Bronchial epithelial cell (primary cell): Measurements from ENCODE around the gene CEP112. TPM values are rescaled to one million over a fixed set of nuclear protein-coding genes. Genes with fewer than 3 reads are reported as not detected.
A peak's percentile ranks its signal among the peaks of the same experiment; 100 is the strongest.

Source experiments
- DNase-seq: peaks from one replicate; pipeline ENCODE4 v3.0.0-alpha.2; 2010; ENCODE audit warnings: low read depth
- FAIRE-seq: peaks from 2 replicates; lab custom pipeline; 2011; peaks lifted over from hg19 to GRCh38; lab: Jason Lieb, UNC
- H3K27me3 ChIP-seq: 2 replicates; pipeline ENCODE4 v1.5.1; 2011; ENCODE audit warnings: low read length; ENCODE audit not compliant: control insufficient read depth, insufficient read depth
- H3K36me3 ChIP-seq: 2 replicates; pipeline ENCODE4 v1.5.1; 2011; ENCODE audit warnings: low read length; ENCODE audit not compliant: control insufficient read depth, insufficient read depth
- H3K4me3 ChIP-seq: 2 replicates; pipeline ENCODE4 v1.5.1; 2011; ENCODE audit warnings: mild to moderate bottlenecking, low read depth, low read length, control low read depth
- CTCF ChIP-seq: IDR thresholded peaks from 2 replicates; pipeline ENCODE4 v1.5.1; 2011; ENCODE audit warnings: mild to moderate bottlenecking, moderate library complexity, low read length, control low read depth, inconsistent platforms; ENCODE audit not compliant: insufficient read depth, severe bottlenecking
- total RNA-seq: library from RNA; depleted of rRNA; stranded (reverse); fragments of >200 nt; gene quantifications from 2 replicates; pipeline ENCODE4 v1.2.1, GENCODE V29; 2014

Gene CEP112
- total RNA-seq, 1 donor from 2014 or later: 2.4 TPM

DNA sequence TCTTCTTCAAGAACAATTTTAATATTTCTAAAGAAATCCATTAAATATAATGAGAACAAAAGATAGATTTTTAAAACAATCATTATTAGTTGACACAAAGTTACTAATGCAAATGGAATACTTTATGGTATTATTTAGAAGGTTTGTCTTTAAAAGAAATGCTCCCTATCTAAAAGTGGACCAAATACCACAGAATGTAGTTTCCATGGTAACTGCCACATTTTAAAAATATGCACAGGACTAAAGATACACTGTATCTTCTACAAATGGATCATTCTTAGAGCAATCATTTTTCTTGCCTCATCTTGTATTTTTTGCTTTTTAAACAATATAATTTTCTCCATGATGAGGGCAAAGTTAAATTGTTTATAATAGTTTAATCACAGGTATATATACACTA, 296.0 kb downstream of the CEP112 start:
- Histone ChIP-seq H3K4me3 (no peak overlapping the region), H3K27me3 (no peaks in the 10 kb centered on the region), H3K36me3 (no peaks in the 10 kb centered on the region)
- FAIRE-seq: no peak
- no peak for DNase-seq
- TF ChIP-seq CTCF: no peak

DNA sequence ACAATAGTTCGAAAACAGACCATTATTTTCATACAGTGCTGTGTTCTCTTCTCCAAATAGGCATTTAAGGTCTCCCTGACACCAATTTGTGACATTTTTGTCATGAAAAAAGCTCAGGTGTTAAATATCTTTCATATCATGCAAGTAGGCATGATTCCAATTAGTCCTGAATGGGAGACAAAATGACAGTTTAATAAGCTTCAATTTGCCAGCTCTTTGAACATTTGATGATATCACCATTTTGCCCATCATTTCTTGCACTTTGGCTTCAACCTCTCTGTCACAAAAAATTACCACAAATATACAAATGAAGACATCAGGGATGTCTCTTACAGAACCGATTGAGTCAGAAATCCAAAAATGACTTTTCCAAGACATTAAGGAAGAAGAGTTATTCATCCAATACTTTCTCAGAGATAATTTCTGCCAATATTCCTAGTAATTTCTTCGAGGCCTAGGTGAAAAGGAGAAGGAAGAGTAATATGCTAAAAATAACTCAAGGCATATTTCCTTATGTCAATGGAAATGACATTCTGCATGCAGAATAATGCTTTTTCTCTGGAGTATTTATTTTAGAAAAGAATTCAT, 298.1 kb downstream of the CEP112 start:
- FAIRE-seq: no peak
- Histone ChIP-seq H3K4me3 (no peak overlapping the region), H3K36me3 (no peaks in the 10 kb centered on the region), H3K27me3 (no peaks in the 10 kb centered on the region)
- DNase-seq: no peak
- no peak for TF ChIP-seq CTCF

- FAIRE-seq (no peak), DNase-seq (peak; percentile 31)
- no peak for TF ChIP-seq CTCF
- no peak overlapping the region for H3K4me3 ChIP-seq
- no peaks in the 10 kb centered on the region for H3K36me3 ChIP-seq
- H3K27me3 ChIP-seq: no peaks in the 10 kb centered on the region
Measured at GRCh38 chr17:65892912-65893377, 299.0 kb downstream of the CEP112 start.

GRCh38 chr17:65891231-65891735, 300.6 kb downstream of the CEP112 start:
- FAIRE-seq: peak; percentile 66
- no peak for TF ChIP-seq CTCF
- H3K27me3 ChIP-seq: no peaks in the 10 kb centered on the region

GRCh38 chr17:65888649-65889048, 303.3 kb downstream of the CEP112 start:
- H3K4me3 ChIP-seq: no peak overlapping the region
- no peaks in the 10 kb centered on the region for H3K27me3 ChIP-seq
- FAIRE-seq (no peak), DNase-seq (no peak)
- no peaks in the 10 kb centered on the region for H3K36me3 ChIP-seq
- TF ChIP-seq CTCF: no peak

More at GRCh38 chr17:65891231-65891735, 300.6 kb downstream of the CEP112 start:
- Histone ChIP-seq H3K4me3 (no peak overlapping the region), H3K36me3 (no peaks in the 10 kb centered on the region)
- DNase-seq: no peak
